ENCODE data around the gene SMTN. TPM values are rescaled to one million over a fixed set of nuclear protein-coding genes. Genes with fewer than 3 reads are reported as not detected.
"Not testable (repeated sequence)": the region's sequence is repeated elsewhere in the genome, so short reads cannot be mapped to it uniquely, and the experiment has no call there.

Gene SMTN
- total and polyA plus RNA-seq, 11 donors, result 55.5 to 270 (median 167) TPM

DNA sequence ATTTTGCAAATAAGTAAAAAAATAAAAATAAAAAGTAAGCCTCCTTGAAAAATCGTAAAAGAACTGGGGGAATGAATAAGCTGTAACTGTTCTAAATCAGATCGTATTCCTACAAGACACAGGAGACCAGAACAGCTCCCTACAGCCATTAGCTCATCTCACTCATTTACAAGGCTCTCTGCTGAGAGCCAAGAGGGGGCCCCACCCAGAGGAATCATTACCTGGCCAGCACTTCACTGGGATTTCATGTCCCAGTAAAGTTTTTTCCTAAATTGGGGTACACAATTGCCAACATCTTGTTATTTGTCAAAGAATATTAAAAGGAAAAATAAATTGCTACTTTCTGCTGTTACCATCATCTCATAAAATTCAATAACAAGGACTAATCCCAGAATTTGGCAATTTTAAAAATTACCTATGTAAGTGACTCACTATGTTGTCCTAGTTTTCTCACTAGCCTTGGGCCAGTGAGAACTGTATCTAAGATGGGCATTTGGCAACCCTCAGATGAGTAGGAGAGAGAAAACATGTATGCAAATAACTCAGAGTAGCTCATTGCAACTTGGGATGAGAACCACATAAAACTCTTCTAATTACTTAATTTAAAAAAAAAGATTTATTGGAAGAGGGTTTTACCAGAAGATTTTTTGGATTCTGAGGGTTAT, 18.4 kb upstream of the SMTN start:
- H3K27me3 ChIP-seq, result no peaks in the 10 kb centered on the region
- intact Hi-C loops (cut with DNase I), result no loop called here
- no peak overlapping the region for H3K27ac ChIP-seq
- H3K9me3 ChIP-seq, result no peaks in the 10 kb centered on the region
- WGBS, 4 donors, result 75 to 81% (median 79%) methylated on average over 2 of the region's 2 CpGs
- no peaks in the 10 kb centered on the region for H3K4me1 ChIP-seq
- no peak overlapping the region for H3K4me3 ChIP-seq
- no peaks in the 10 kb centered on the region for H3K36me3 ChIP-seq
- ATAC-seq (no peak), DNase-seq (no peak)
- TF ChIP-seq POLR2A (IDR thresholded peaks at IDR 0.05), result no peak
- TF ChIP-seq, protein P1, sequence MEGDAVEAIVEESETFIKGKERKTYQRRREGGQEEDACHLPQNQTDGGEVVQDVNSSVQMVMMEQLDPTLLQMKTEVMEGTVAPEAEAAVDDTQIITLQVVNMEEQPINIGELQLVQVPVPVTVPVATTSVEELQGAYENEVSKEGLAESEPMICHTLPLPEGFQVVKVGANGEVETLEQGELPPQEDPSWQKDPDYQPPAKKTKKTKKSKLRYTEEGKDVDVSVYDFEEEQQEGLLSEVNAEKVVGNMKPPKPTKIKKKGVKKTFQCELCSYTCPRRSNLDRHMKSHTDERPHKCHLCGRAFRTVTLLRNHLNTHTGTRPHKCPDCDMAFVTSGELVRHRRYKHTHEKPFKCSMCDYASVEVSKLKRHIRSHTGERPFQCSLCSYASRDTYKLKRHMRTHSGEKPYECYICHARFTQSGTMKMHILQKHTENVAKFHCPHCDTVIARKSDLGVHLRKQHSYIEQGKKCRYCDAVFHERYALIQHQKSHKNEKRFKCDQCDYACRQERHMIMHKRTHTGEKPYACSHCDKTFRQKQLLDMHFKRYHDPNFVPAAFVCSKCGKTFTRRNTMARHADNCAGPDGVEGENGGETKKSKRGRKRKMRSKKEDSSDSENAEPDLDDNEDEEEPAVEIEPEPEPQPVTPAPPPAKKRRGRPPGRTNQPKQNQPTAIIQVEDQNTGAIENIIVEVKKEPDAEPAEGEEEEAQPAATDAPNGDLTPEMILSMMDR (IDR thresholded peaks at IDR 0.05), result no peak

DNA sequence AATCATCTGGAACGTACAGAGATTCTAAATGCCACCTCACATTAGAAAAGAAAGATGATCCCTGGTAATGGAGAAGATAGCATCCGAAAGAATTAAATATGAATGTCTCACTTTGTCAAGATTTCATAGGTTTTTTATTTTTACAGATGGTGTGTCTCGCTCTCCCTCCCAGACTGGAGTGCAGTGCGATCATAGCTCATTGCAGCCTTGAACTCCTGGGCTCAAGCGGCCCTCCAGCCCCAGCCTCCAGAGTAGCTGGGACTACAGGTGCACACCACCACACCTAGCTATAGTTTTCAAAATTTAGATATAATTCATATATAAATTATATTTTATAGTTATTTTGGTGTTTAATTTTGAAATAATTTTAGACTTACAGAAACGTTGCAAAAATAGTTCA, 16.7 kb upstream of the SMTN start:
- H3K4me3 ChIP-seq, result no peak overlapping the region
- DNase-seq (no peak), ATAC-seq (no peak)
- TF ChIP-seq, protein P1 (IDR thresholded peaks at IDR 0.05), result no peak
- no peak for TF ChIP-seq POLR2A (IDR thresholded peaks at IDR 0.05)
- H3K27ac ChIP-seq, result no peak overlapping the region
- H3K27me3 ChIP-seq, result no peaks in the 10 kb centered on the region
- no peaks in the 10 kb centered on the region for H3K9me3 ChIP-seq
- no peaks in the 10 kb centered on the region for H3K4me1 ChIP-seq
- H3K36me3 ChIP-seq, result no peaks in the 10 kb centered on the region
- WGBS, 4 donors, result 92 to 96% (median 94%) methylated on average over 6 of the region's 6 CpGs
- intact Hi-C loops (cut with DNase I), result no loop called here

GRCh38 chr22:31068970-31069369, 12.1 kb upstream of the SMTN start:
- no peak for DNase-seq
- ATAC-seq, result no peak
- no peaks in the 10 kb centered on the region for H3K9me3 ChIP-seq
- H3K4me3 ChIP-seq, result no peak overlapping the region
- TF ChIP-seq, protein P1 (IDR thresholded peaks at IDR 0.05), result no peak
- TF ChIP-seq POLR2A (IDR thresholded peaks at IDR 0.05), result no peak
- WGBS, 4 donors, result 72 to 82% (median 77%) methylated on average over 11 of the region's 11 CpGs
- peaks cover 0 to 7% (median 0%) of the 10 kb centered on the region in 12 donors for H3K4me1 ChIP-seq
- H3K27me3 ChIP-seq, result no peaks in the 10 kb centered on the region
- H3K27ac ChIP-seq, result no peak overlapping the region
- intact Hi-C loops (cut with DNase I), result no loop called here
- H3K36me3 ChIP-seq, result no peaks in the 10 kb centered on the region

GRCh38 chr22:31069691-31070314, 11.3 kb upstream of the SMTN start:
- DNase-seq, result not testable (repeated sequence)

DNA sequence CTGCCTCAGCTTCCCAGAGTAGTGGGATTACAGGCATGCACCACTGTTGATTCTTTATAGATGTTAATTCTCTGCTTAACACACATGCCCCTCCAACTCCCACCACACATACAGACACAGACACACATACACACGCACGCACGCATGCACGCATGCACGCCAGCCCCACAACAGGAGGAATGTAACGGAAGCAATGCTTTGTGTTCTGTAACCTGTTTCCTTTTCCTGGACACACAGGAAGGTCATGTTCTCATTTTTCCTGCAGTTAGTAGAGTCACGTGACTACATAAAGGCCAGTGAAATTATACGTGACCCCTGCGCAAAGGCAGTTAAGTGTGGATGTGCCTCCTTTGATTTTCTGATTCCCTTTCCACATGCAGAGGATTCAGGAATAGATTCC, 8.0 kb upstream of the SMTN start:
- H3K4me1 ChIP-seq, result peaks cover 0 to 27% (median 13%) of the 10 kb centered on the region in 12 donors

More at GRCh38 chr22:31069691-31070314, 11.3 kb upstream of the SMTN start:
- H3K9me3 ChIP-seq; H3K27ac ChIP-seq; H3K4me1 ChIP-seq; H3K36me3 ChIP-seq; H3K4me3 ChIP-seq; H3K27me3 ChIP-seq; intact Hi-C loops (cut with DNase I); ATAC-seq: not testable (repeated sequence)
- WGBS, 4 donors, result 82 to 96% (median 90%) methylated on average over 6 of the region's 6 CpGs

GRCh38 chr22:31073545-31074145, 7.5 kb upstream of the SMTN start:
- H3K4me3 ChIP-seq; intact Hi-C loops (cut with DNase I); H3K36me3 ChIP-seq; DNase-seq; H3K9me3 ChIP-seq; H3K27me3 ChIP-seq; ATAC-seq: not testable (repeated sequence)
- 60 to 86% (median 78%) methylated on average over 4 to 5 of the region's 5 CpGs for WGBS, 4 donors
- H3K27ac ChIP-seq, result peak overlapping the region in 7 of 12 donors; percentile 32 to 64 (median 46)
- H3K4me1 ChIP-seq, result peaks cover 0 to 27% (median 13%) of the 10 kb centered on the region in 12 donors

More for the DNA sequence above, 8.0 kb upstream of the SMTN start:
- 66 to 76% (median 71%) methylated on average over 9 of the region's 9 CpGs for WGBS, 4 donors
- H3K27me3 ChIP-seq; DNase-seq; H3K9me3 ChIP-seq; H3K4me3 ChIP-seq; intact Hi-C loops (cut with DNase I); H3K36me3 ChIP-seq: not testable (repeated sequence)
- peak overlapping the region in 8 of 12 donors; percentile 16 to 64 (median 46) for H3K27ac ChIP-seq
- peak in 1 of 4 donors; percentile 53 for ATAC-seq

All from heart left ventricle (tissue), 16 donors.